C4-2B (cell line): ENCODE data around the gene RPRD1A.

ENCODE experiments used
- CTCF ChIP-seq: fragments of 450-650 bp; conservative IDR thresholded peaks from 2 replicates; pipeline ENCODE4 v1.5.1; 2017; ENCODE audit warnings: mild to moderate bottlenecking
- ZFX ChIP-seq: fragments of 450-650 bp; IDR thresholded peaks from 2 replicates; pipeline ENCODE4 v1.6.1; 2017

DNA sequence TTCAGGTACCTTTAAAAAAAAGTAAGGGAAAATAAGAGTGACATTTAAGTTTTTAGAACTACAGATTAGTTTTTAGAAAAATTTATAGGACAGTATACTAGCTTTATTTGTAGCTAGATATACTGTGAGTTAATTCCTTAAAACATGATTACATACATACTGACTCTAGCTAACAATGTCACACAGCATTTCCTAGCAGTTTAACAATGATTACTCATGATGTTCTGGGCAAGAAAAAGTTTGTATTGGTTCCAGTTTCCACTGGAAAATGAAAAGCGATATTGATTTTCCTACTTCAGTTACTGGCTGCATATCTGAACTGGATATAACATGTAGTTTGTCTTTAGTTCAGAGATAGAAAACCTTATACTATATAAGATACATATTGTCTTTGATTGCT is 42.4 kb upstream of the RPRD1A start:
- TF ChIP-seq CTCF (no peak), ZFX (no peak)
